Epithelial cell of proximal tubule (primary cell): Measurements from ENCODE around the gene EML5. TPM values are rescaled to one million over a fixed set of nuclear protein-coding genes. Genes with fewer than 3 reads are reported as not detected.
A peak's percentile ranks its signal among the peaks of the same experiment; 100 is the strongest.

ENCODE experiments used
- DNase-seq: peaks from one replicate; pipeline ENCODE4 v3.0.0-alpha.2; 2011; ENCODE audit warnings: low read depth
- H3K4me3 ChIP-seq: 2 replicates; pipeline ENCODE4 v1.5.1; 2011; ENCODE audit warnings: low read depth, mild to moderate bottlenecking, low read length
- total RNA-seq: library from RNA; depleted of rRNA; stranded (reverse); fragments of >200 nt; gene quantifications from 2 replicates; pipeline ENCODE4 v1.2.3, GENCODE V29; 2015
- TF ChIP-seq, protein P1 (sequence below): conservative IDR thresholded peaks from 2 replicates; pipeline ENCODE4 v1.5.1; 2012; ENCODE audit warnings: low read depth, mild to moderate bottlenecking, low read length

EML5 gene
- 0.40 and 0.87 TPM in 2 replicates for total RNA-seq

DNA sequence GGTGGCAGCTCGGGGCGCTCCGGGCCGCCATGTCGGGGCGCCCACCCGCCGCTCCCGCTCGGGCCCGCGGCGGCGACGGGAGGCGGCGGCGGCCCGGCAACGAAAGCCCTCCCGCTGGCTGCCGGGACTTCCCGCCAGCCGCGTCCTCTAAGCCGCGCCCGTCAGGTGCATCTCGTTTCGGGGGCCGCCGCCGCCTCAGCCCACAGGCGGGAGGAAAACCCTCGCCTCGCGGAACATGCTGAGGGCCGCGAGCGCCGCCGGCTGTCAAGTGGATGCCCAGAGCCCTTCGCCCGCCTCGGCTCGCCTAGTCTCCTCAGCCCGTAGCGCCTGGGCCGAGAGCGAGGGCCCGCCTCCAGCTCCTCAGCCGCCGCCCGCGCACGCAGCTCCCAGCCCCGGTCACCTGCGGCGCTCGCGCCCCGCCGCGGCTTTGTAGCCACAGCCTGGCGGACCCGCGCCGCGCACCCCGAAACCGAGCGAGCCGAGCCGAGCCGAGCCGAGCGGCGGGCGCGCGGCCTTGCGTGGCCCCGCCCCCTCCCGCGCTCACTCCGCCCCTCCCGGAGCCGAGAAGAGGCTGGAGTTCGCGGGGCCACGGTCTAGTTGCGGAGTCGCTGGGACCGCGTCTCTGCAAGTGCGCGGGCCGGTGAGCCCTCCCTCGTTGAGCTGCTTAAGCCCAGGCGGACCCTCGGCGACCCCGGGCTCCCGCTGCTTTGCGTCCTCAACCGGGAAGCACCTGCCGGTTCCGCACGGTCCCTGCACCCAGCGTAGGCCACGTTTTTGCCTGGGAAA is at the start of gene EML5:
Gene EML5 (minus strand): TSS at position 481 of the 786 bp plus-strand sequence. CDS start 450 bp downstream, at position 31.
- no peak for DNase-seq
- TF ChIP-seq, protein P1, sequence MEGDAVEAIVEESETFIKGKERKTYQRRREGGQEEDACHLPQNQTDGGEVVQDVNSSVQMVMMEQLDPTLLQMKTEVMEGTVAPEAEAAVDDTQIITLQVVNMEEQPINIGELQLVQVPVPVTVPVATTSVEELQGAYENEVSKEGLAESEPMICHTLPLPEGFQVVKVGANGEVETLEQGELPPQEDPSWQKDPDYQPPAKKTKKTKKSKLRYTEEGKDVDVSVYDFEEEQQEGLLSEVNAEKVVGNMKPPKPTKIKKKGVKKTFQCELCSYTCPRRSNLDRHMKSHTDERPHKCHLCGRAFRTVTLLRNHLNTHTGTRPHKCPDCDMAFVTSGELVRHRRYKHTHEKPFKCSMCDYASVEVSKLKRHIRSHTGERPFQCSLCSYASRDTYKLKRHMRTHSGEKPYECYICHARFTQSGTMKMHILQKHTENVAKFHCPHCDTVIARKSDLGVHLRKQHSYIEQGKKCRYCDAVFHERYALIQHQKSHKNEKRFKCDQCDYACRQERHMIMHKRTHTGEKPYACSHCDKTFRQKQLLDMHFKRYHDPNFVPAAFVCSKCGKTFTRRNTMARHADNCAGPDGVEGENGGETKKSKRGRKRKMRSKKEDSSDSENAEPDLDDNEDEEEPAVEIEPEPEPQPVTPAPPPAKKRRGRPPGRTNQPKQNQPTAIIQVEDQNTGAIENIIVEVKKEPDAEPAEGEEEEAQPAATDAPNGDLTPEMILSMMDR = peak; percentile 19
- peak within 1 kb of the TSS; percentile 66 for H3K4me3 ChIP-seq

DNA sequence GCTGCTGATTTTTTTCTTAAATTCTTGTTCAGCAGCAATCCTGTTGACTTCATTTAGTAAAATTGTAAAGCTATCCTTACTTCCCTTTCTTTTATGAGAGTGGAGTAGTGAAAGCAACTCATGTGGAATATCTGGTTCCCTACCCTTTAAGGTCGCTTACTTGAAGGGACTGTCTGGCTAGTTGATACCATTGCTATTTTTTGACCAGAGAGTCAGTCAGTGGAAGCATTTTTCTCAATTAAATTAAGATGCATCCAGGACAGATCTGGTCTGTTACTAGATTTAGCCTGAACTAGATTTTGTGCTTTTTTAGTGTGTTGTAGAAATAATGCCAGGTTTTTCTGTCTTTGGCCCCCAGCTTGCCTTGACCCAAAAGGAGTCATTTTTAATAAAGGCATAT is 49.7 kb upstream of the EML5 start:
- no peak for DNase-seq
- no peak overlapping the region for H3K4me3 ChIP-seq
- TF ChIP-seq, protein P1 = no peak

DNA sequence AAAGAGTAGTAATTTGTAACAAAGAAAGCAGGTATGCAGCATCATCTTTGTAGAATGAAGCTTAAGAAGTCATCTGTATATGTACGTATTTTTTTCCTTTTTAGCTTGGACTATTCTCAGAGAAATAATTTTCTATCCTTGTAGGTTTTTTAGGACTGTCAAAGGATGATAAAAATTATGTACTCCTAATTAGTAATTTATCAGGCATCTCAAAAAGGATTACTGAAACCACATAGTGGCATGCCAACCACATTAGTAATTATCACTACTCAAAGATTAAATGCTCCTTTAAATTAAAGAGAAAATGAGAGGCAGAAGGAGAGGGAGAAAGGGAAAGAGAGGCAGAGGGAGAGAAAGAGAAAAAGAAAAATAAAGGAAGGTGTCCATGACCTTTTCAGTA is 49.0 kb upstream of the EML5 start:
- TF ChIP-seq, protein P1 = no peak
- H3K4me3 ChIP-seq = no peak overlapping the region
- DNase-seq = no peak

DNA sequence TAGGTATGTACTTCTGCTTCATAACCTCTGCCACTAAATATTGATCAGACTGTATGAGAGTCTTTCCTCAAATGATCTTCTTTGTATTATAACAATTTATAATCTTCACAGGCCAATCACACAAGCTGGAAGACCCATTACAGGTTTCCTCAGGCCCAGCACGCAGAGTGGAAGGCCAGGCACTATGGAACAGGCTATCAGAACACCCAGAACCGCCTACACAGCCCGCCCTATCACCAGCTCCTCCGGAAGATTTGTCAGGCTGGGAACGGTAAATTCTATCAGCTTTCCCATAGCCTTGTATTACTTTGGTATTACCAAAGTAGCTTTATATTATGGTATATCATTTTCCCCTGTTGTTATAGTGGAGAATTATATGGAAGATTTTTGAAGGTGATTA is 48.2 kb upstream of the EML5 start:
- no peak for DNase-seq
- TF ChIP-seq, protein P1 = no peak
- H3K4me3 ChIP-seq = no peak overlapping the region

DNA sequence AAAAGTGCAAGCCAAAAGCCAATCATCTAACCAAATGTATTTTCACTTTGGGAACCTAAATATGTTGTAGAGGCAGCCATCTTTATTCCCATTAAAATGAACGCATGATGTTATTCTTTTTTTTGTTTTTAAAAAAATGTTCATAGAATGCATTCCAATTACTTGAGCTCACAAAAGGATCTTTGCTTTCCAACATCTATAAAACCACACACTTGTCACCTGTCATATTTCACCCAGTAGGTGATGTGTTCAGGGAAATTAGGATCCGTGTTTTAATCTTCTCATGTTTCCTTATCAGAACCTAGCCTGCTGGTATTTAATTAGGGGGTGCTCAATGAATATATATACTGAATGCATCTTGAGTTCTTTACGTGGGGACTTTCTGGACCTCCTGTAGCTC is 45.3 kb upstream of the EML5 start:
- TF ChIP-seq, protein P1 = no peak
- H3K4me3 ChIP-seq = no peak overlapping the region
- DNase-seq = no peak

DNA sequence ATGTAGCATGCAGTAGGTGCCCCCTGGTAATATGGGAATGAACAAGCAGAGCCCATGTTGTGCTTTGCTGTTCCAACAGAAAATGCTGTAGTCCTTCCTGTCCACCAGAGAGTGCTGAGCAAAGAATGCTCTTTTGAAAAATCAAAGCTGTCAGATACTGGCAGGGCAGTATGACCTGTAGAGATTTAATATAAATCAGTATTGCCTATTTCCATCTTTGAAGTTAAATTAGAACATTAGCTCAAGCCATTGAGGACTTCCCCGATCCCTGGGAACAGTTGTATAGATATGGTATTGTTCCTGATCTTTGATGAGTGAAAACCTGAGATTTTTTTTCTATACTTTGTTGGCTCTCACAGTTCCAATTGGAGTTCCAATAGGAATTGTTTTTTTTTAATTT is 44.7 kb upstream of the EML5 start:
- DNase-seq = no peak
- H3K4me3 ChIP-seq = no peak overlapping the region
- TF ChIP-seq, protein P1 = no peak

DNA sequence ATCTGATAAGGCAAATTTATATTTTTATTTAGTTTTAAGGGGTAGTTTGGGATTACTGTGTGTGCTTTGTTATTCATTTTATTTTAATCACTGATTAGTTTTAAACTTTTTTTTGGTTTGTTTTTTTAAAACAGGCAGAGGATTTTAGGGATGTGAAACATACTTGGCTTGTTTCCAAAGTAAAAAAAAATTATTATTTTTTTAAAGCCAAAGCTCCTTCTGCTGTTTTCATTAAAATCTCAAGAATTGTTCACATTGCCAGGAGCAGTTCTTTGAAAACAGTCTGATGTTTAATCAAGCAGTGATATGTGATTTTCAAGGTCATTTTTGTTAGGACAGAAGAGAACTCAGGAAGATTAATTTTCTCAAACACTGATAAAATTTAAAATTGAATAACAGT is 42.9 kb upstream of the EML5 start:
- DNase-seq = no peak
- no peak overlapping the region for H3K4me3 ChIP-seq
- TF ChIP-seq, protein P1 = no peak
